ENCODE data around the gene PAX8. TPM values are rescaled to one million over a fixed set of nuclear protein-coding genes. Genes with fewer than 3 reads are reported as not detected.

PAX8 gene
- total and polyA plus RNA-seq, 10 of the 15 experiments (the other 5 are each of a cell fraction or from before 2014, with no cell fraction given), result 0.16 to 2.5 (median 0.97) TPM

GRCh38 chr2:113238871-113239839 lies 39.6 kb downstream of the PAX8 start:
- Histone ChIP-seq H3K9me3 (replicated peaks; ENCODE audit: control insufficient read depth, insufficient read depth, low read length) (no peaks in the 10 kb centered on the region), H3K27me3 (replicated peaks in 1 of 2; ENCODE audit: control insufficient read depth in 2 of 2, insufficient read depth in 2 of 2, low read length in 1 of 2) (no peaks in the 10 kb centered on the region; a peak in 1 of 4 replicates), H2AFZ (ENCODE audit: control insufficient read depth, low read depth, low read length) (no peak overlapping the region), H3K4me2 (ENCODE audit: control insufficient read depth, insufficient read depth) (no peak overlapping the region), H3K36me3 (ENCODE audit: control insufficient read depth in 2 of 2, insufficient read depth in 2 of 2, low read length in 1 of 2) (peaks cover 0 to 5% of the 10 kb centered on the region in 2 experiments; a peak in 2 of 4 replicates), H3K79me2 (ENCODE audit: control insufficient read depth, insufficient read depth, low read length) (peaks cover 15% of the 10 kb centered on the region), H3K27ac (ENCODE audit: control insufficient read depth, insufficient read depth) (no peak overlapping the region), H3K4me3 (no peak overlapping the region), H3K4me1 (ENCODE audit: control insufficient read depth, insufficient read depth, low read length) (peaks cover 2% of the 10 kb centered on the region; the same call in 1 of the 2 replicates), H4K20me1 (ENCODE audit: control insufficient read depth, insufficient read depth) (no peaks in the 10 kb centered on the region), H3K9ac (ENCODE audit: control insufficient read depth, insufficient read depth, low read length) (no peak overlapping the region)
- FAIRE-seq (no peak), DNase-seq (ENCODE audit: low read depth, low spot score) (no peak), ATAC-seq (no peak)
- ChIA-PET SMC1A (ENCODE audit: uncharacterized antibody, unreplicated experiment) (interaction anchor here (1.0 to 1.6 kb wide), 2 partner anchors 8 to 35 kb away, joined by 4 read pairs; no protein-coding TSS in a partner anchor), CTCF (interaction anchor here (0.7 to 4.3 kb wide), 6 partner anchors 10 to 152 kb away, joined by 3 to 37 read pairs (median 4); no protein-coding TSS in a partner anchor), POLR2A (interaction anchor here (1.3 kb wide), 1 partner anchor 137 kb away, joined by 4 read pairs; no protein-coding TSS in a partner anchor), RAD21 (ENCODE audit: unreplicated experiment) (no interaction called here)
- TF ChIP-seq NBN (IDR thresholded peaks at IDR 0.05) (no peak), CBFB (IDR thresholded peaks at IDR 0.05; ENCODE audit: low read depth) (no peak), NFYB (IDR thresholded peaks at IDR 0.05; ENCODE audit: insufficient read depth, low read depth, low read length) (no peak), TARDBP (IDR thresholded peaks at IDR 0.05; ENCODE audit: borderline replicate concordance) (no peak), POLR2AphosphoS5 (IDR thresholded peaks at IDR 0.05; ENCODE audit: low read length) (no peak), HDGF (IDR thresholded peaks at IDR 0.05) (no peak)
- TF ChIP-seq, protein P1, sequence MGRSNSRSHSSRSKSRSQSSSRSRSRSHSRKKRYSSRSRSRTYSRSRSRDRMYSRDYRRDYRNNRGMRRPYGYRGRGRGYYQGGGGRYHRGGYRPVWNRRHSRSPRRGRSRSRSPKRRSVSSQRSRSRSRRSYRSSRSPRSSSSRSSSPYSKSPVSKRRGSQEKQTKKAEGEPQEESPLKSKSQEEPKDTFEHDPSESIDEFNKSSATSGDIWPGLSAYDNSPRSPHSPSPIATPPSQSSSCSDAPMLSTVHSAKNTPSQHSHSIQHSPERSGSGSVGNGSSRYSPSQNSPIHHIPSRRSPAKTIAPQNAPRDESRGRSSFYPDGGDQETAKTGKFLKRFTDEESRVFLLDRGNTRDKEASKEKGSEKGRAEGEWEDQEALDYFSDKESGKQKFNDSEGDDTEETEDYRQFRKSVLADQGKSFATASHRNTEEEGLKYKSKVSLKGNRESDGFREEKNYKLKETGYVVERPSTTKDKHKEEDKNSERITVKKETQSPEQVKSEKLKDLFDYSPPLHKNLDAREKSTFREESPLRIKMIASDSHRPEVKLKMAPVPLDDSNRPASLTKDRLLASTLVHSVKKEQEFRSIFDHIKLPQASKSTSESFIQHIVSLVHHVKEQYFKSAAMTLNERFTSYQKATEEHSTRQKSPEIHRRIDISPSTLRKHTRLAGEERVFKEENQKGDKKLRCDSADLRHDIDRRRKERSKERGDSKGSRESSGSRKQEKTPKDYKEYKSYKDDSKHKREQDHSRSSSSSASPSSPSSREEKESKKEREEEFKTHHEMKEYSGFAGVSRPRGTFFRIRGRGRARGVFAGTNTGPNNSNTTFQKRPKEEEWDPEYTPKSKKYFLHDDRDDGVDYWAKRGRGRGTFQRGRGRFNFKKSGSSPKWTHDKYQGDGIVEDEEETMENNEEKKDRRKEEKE (IDR thresholded peaks at IDR 0.05), result no peak
- TF ChIP-seq, protein P2, sequence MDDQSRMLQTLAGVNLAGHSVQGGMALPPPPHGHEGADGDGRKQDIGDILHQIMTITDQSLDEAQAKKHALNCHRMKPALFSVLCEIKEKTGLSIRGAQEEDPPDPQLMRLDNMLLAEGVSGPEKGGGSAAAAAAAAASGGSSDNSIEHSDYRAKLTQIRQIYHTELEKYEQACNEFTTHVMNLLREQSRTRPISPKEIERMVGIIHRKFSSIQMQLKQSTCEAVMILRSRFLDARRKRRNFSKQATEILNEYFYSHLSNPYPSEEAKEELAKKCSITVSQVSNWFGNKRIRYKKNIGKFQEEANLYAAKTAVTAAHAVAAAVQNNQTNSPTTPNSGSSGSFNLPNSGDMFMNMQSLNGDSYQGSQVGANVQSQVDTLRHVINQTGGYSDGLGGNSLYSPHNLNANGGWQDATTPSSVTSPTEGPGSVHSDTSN (IDR thresholded peaks at IDR 0.05; ENCODE audit: insufficient replicate concordance, low read depth, low read length), result no peak
- BruUV-seq (replicated peaks), result no TSS peak
- intact Hi-C loops (cut with micrococcal nuclease; ENCODE audit: unreplicated experiment), result no loop called here
- 53% methylated on average over 6 of the region's 9 CpGs for WGBS (ENCODE audit: insufficient coverage, insufficient replicate concordance, low lambda C conversion rate, missing lambda C conversion rate)
- in situ Hi-C loops (cut with MboI), result no loop called here

Data from GM12878 (cell line).